Mesenchymal stem cell (in vitro differentiated cells and primary cell): ENCODE measurements around the gene TMEM237.

ENCODE experiments used
- DNase-seq: peaks from one replicate; pipeline ENCODE4 v3.0.0-alpha.2; 2013
- H2AFZ ChIP-seq: one replicate; pipeline ENCODE4 v1.6.1; 2013; ENCODE audit warnings: low read depth, mild to moderate bottlenecking, control low read depth, inconsistent platforms, low read length, moderate library complexity
- H2AK5ac ChIP-seq: 2 replicates; pipeline ENCODE4 v1.6.1; 2013; ENCODE audit warnings: low read length, moderate library complexity, mild to moderate bottlenecking, inconsistent platforms; ENCODE audit not compliant: severe bottlenecking
- H2BK120ac ChIP-seq: one replicate; pipeline ENCODE4 v1.6.1; 2013; ENCODE audit warnings: low read depth, mild to moderate bottlenecking, inconsistent platforms, low read length, moderate library complexity
- H2BK12ac ChIP-seq, 2 experiments: one replicate each; pipeline ENCODE4 v1.6.1; 2013; ENCODE audit warnings: inconsistent platforms in 2 of 2, low read length in 2 of 2, mild to moderate bottlenecking in 2 of 2, moderate library complexity in 2 of 2, control low read depth in 1 of 2
- H2BK15ac ChIP-seq: one replicate; pipeline ENCODE4 v1.6.1; 2013; ENCODE audit warnings: mild to moderate bottlenecking, low read depth, inconsistent platforms; ENCODE audit not compliant: poor library complexity, severe bottlenecking
- H2BK5ac ChIP-seq: 2 replicates; pipeline ENCODE4 v1.6.1; 2013; ENCODE audit warnings: low read depth, mild to moderate bottlenecking, low read length, control low read depth, inconsistent platforms; ENCODE audit not compliant: poor library complexity, severe bottlenecking
- H3K14ac ChIP-seq, 2 experiments: one replicate each; pipeline ENCODE4 v1.6.1; 2013; ENCODE audit warnings: inconsistent platforms in 2 of 2, low read length in 2 of 2, control low read depth in 1 of 2, mild to moderate bottlenecking in 1 of 2, moderate library complexity in 1 of 2
- H3K18ac ChIP-seq, 2 experiments: one replicate each; pipeline ENCODE4 v1.6.1; 2013; ENCODE audit warnings: inconsistent platforms in 2 of 2, low read length in 2 of 2, control low read depth in 1 of 2, low read depth in 1 of 2, mild to moderate bottlenecking in 1 of 2
- H3K23ac ChIP-seq, 2 experiments: one replicate each; pipeline ENCODE4 v1.6.1; 2013; ENCODE audit warnings: inconsistent platforms in 2 of 2, low read length in 2 of 2, mild to moderate bottlenecking in 2 of 2, moderate library complexity in 2 of 2, control low read depth in 1 of 2
- H3K27ac ChIP-seq: 2 replicates; pipeline ENCODE4 v1.5.1; 2013; ENCODE audit warnings: mild to moderate bottlenecking, moderate library complexity, low read length, control low read depth, inconsistent platforms; ENCODE audit not compliant: poor library complexity, severe bottlenecking
- H3K27me3 ChIP-seq, 2 experiments: 2 replicates each; pipeline versions ENCODE4 v1.6.1 to v1.7.0; 2013; ENCODE audit warnings: low read length in 2 of 2, mild to moderate bottlenecking in 2 of 2, moderate library complexity in 2 of 2, control low read depth in 1 of 2, inconsistent platforms in 1 of 2; ENCODE audit not compliant: control insufficient read depth in 1 of 2, insufficient read depth in 1 of 2
- H3K36me3 ChIP-seq, 2 experiments: 2 replicates each; pipeline versions ENCODE4 v1.6.1 to v1.7.0; 2013; ENCODE audit warnings: low read length in 2 of 2, control low read depth in 1 of 2, inconsistent platforms in 1 of 2, low read depth in 1 of 2, mild to moderate bottlenecking in 1 of 2; ENCODE audit not compliant: insufficient read depth in 2 of 2, control insufficient read depth in 1 of 2
- H3K4ac ChIP-seq, 2 experiments: one replicate each; pipeline ENCODE4 v1.6.1; 2013; ENCODE audit warnings: inconsistent platforms in 2 of 2, low read length in 2 of 2, mild to moderate bottlenecking in 2 of 2, moderate library complexity in 2 of 2, control low read depth in 1 of 2, low read depth in 1 of 2
- H3K4me1 ChIP-seq: 2 replicates; pipeline ENCODE4 v1.6.1; 2013; ENCODE audit warnings: low read depth, low read length, control low read depth; ENCODE audit not compliant: control insufficient read depth, insufficient read depth
- H3K4me2 ChIP-seq: 2 replicates; pipeline ENCODE4 v1.6.1; 2013; ENCODE audit warnings: low read length, mild to moderate bottlenecking, inconsistent platforms; ENCODE audit not compliant: poor library complexity, severe bottlenecking
- H3K4me3 ChIP-seq, 2 experiments: 2 replicates each; pipeline versions ENCODE4 v1.5.1 to v1.7.0; 2013; ENCODE audit warnings: low read length in 2 of 2, mild to moderate bottlenecking in 2 of 2, control low read depth in 1 of 2, low read depth in 1 of 2; ENCODE audit not compliant: insufficient read depth in 1 of 2
- H3K79me1 ChIP-seq: replicated peaks from 2 replicates; pipeline ENCODE4 v1.6.1; 2013; ENCODE audit warnings: mild to moderate bottlenecking, control low read depth, low read length, inconsistent platforms; ENCODE audit not compliant: poor library complexity, severe bottlenecking
- H3K9ac ChIP-seq: 2 replicates; pipeline ENCODE4 v1.7.0; 2013; ENCODE audit warnings: mild to moderate bottlenecking, low read length, moderate library complexity
- H3K9me3 ChIP-seq: 2 replicates; pipeline ENCODE4 v1.7.0; 2013; ENCODE audit warnings: mild to moderate bottlenecking, low read length; ENCODE audit not compliant: control insufficient read depth
- H4K8ac ChIP-seq: one replicate; pipeline ENCODE4 v1.6.1; 2013; ENCODE audit warnings: inconsistent platforms, mild to moderate bottlenecking, low read length, moderate library complexity
- H4K91ac ChIP-seq: one replicate; pipeline ENCODE4 v1.6.1; 2013; ENCODE audit warnings: mild to moderate bottlenecking, low read length, inconsistent platforms
- WGBS: methylation state at CpG from one replicate; pipeline ENCODE4 v1.1.7; 2013; ENCODE audit warnings: mixed read lengths; 5-methylcytosine and 5-hydroxymethylcytosine counted together

The TMEM237 gene

GRCh38 chr2:201675454-201675853 is 32.2 kb upstream of the TMEM237 start:
- 95% methylated on average over 4 of the region's 4 CpGs for WGBS
- Histone ChIP-seq H3K4me1 (peaks cover 2% of the 10 kb centered on the region), H3K23ac (no peak overlapping the region), H4K8ac (no peak overlapping the region), H3K4ac (no peak overlapping the region), H2AFZ (no peak overlapping the region), H3K18ac (no peak overlapping the region), H3K9me3 (no peaks in the 10 kb centered on the region), H3K4me2 (no peak overlapping the region), H3K79me1 (no peaks in the 10 kb centered on the region), H3K27me3 (no peaks in the 10 kb centered on the region), H3K14ac (no peak overlapping the region), H2BK12ac (no peak overlapping the region), H4K91ac (no peak overlapping the region), H3K36me3 (peaks cover 0 to 17% of the 10 kb centered on the region in 2 experiments), H2BK5ac (no peak overlapping the region), H2BK120ac (no peak overlapping the region), H3K27ac (no peak overlapping the region), H2BK15ac (no peak overlapping the region), H2AK5ac (no peak overlapping the region), H3K9ac (no peak overlapping the region), H3K4me3 (no peak overlapping the region)
- DNase-seq, result no peak

- Histone ChIP-seq H3K4ac (no peak overlapping the region), H2BK15ac (no peak overlapping the region), H3K18ac (no peak overlapping the region), H3K4me2 (no peak overlapping the region), H4K91ac (no peak overlapping the region), H2AFZ (no peak overlapping the region), H3K4me3 (no peak overlapping the region), H4K8ac (no peak overlapping the region), H3K36me3 (peaks cover 0 to 10% of the 10 kb centered on the region in 2 experiments), H2BK120ac (no peak overlapping the region), H3K27me3 (no peaks in the 10 kb centered on the region), H3K79me1 (no peaks in the 10 kb centered on the region), H3K4me1 (peaks cover 2% of the 10 kb centered on the region), H3K9me3 (no peaks in the 10 kb centered on the region), H3K27ac (no peak overlapping the region), H2AK5ac (no peak overlapping the region), H2BK5ac (no peak overlapping the region), H3K23ac (no peak overlapping the region), H3K9ac (no peak overlapping the region), H3K14ac (no peak overlapping the region), H2BK12ac (no peak overlapping the region)
- 94% methylated on average over 3 of the region's 3 CpGs for WGBS
- DNase-seq, result no peak
These were observed 31.5 kb upstream of the TMEM237 start for GRCh38 chr2:201674794-201675193.

GRCh38 chr2:201674298-201674697 is 31.0 kb upstream of the TMEM237 start:
- Histone ChIP-seq H2AFZ (no peak overlapping the region), H3K9me3 (no peaks in the 10 kb centered on the region), H2BK15ac (no peak overlapping the region), H3K4me3 (no peak overlapping the region), H3K36me3 (peaks cover 0 to 9% of the 10 kb centered on the region in 2 experiments), H2BK120ac (no peak overlapping the region), H4K91ac (no peak overlapping the region), H3K4ac (no peak overlapping the region), H3K79me1 (no peaks in the 10 kb centered on the region), H2BK5ac (no peak overlapping the region), H2AK5ac (no peak overlapping the region), H3K27me3 (no peaks in the 10 kb centered on the region), H3K23ac (no peak overlapping the region), H3K4me1 (peaks cover 2% of the 10 kb centered on the region), H3K27ac (no peak overlapping the region), H2BK12ac (no peak overlapping the region), H4K8ac (no peak overlapping the region), H3K4me2 (no peak overlapping the region), H3K18ac (no peak overlapping the region), H3K9ac (no peak overlapping the region), H3K14ac (no peak overlapping the region)
- DNase-seq, result no peak
- 88% methylated on average over 1 of the region's 3 CpGs for WGBS

- WGBS, result 89% methylated on average over 2 of the region's 2 CpGs
- Histone ChIP-seq H3K4me3 (no peak overlapping the region), H3K27me3 (no peaks in the 10 kb centered on the region), H3K9me3 (no peaks in the 10 kb centered on the region), H3K23ac (no peak overlapping the region), H2BK120ac (no peak overlapping the region), H4K91ac (no peak overlapping the region), H3K27ac (no peak overlapping the region), H4K8ac (no peak overlapping the region), H2BK12ac (peak overlapping the region in 1 of 2 experiments; percentile 19), H2AFZ (no peak overlapping the region), H2AK5ac (no peak overlapping the region), H3K9ac (no peak overlapping the region), H3K79me1 (no peaks in the 10 kb centered on the region), H2BK15ac (no peak overlapping the region), H3K36me3 (peaks cover 0 to 9% of the 10 kb centered on the region in 2 experiments), H3K18ac (no peak overlapping the region), H3K4ac (no peak overlapping the region), H3K4me2 (no peak overlapping the region), H2BK5ac (no peak overlapping the region), H3K4me1 (peaks cover 2% of the 10 kb centered on the region), H3K14ac (no peak overlapping the region)
- no peak for DNase-seq
These were observed 30.2 kb upstream of the TMEM237 start for GRCh38 chr2:201673546-201673945.
